Retinal pigment epithelial cell (primary cell): ENCODE data around the gene PDP2.

Source experiments
- DNase-seq: peaks from one replicate; pipeline ENCODE4 v3.0.0-alpha.2; 2010; ENCODE audit warnings: low read depth
- H3K4me3 ChIP-seq: 2 replicates; pipeline ENCODE4 v1.5.1; 2011; ENCODE audit warnings: mild to moderate bottlenecking, low read length, control low read depth, moderate library complexity
- CTCF ChIP-seq: conservative IDR thresholded peaks from 2 replicates; pipeline ENCODE4 v1.5.1; 2011; ENCODE audit warnings: low read depth, low read length, control low read depth, inconsistent platforms

The PDP2 gene

GRCh38 chr16:66898207-66898606 lies 17.9 kb downstream of the PDP2 start:
- TF ChIP-seq CTCF = no peak
- no peak for DNase-seq

GRCh38 chr16:66898933-66899309 lies 18.6 kb downstream of the PDP2 start:
- DNase-seq = no peak

More at GRCh38 chr16:66898207-66898606, 17.9 kb downstream of the PDP2 start:
- H3K4me3 ChIP-seq = no peak overlapping the region

GRCh38 chr16:66899310-66899944 lies 19.1 kb downstream of the PDP2 start:
- TF ChIP-seq CTCF = no peak
- no peak overlapping the region for H3K4me3 ChIP-seq
- DNase-seq = no peak

More at GRCh38 chr16:66898933-66899309, 18.6 kb downstream of the PDP2 start:
- no peak for TF ChIP-seq CTCF
- no peak overlapping the region for H3K4me3 ChIP-seq

- no peak overlapping the region for H3K4me3 ChIP-seq
- TF ChIP-seq CTCF = no peak
- DNase-seq = no peak
Observed at GRCh38 chr16:66899945-66900710, 19.8 kb downstream of the PDP2 start.

GRCh38 chr16:66900721-66901441 lies 20.6 kb downstream of the PDP2 start:
- H3K4me3 ChIP-seq = no peak overlapping the region
- no peak for DNase-seq
- no peak for TF ChIP-seq CTCF

GRCh38 chr16:66901626-66902025 lies 21.3 kb downstream of the PDP2 start:
- H3K4me3 ChIP-seq = no peak overlapping the region

More at GRCh38 chr16:66901626-66902025, 21.3 kb downstream of the PDP2 start:
- no peak for DNase-seq
- TF ChIP-seq CTCF = no peak
